ENCODE measurements around the gene TMCC3.
"Not testable (repeated sequence)": the region's sequence is repeated elsewhere in the genome, so short reads cannot be mapped to it uniquely, and the experiment has no call there.

TMCC3 gene

GRCh38 chr12:94637390-94638113 is 12.8 kb downstream of the TMCC3 start:
- in situ Hi-C loops (cut with MboI; ENCODE audit: low sequenced_read_pairs) = no loop called here

GRCh38 chr12:94636462-94637085 is 13.8 kb downstream of the TMCC3 start:
- in situ Hi-C loops (cut with MboI; ENCODE audit: low sequenced_read_pairs) = no loop called here

- in situ Hi-C loops (cut with MboI; ENCODE audit: low sequenced_read_pairs) = no loop called here
These were observed 15.6 kb downstream of the TMCC3 start for GRCh38 chr12:94634717-94635116.

GRCh38 chr12:94633401-94633800 is 17.0 kb downstream of the TMCC3 start:
- in situ Hi-C loops (cut with MboI; ENCODE audit: low sequenced_read_pairs) = no loop called here

- in situ Hi-C loops (cut with MboI; ENCODE audit: low sequenced_read_pairs) = no loop called here
These were observed 19.3 kb downstream of the TMCC3 start for GRCh38 chr12:94631058-94631457.

GRCh38 chr12:94628819-94629472 is 21.4 kb downstream of the TMCC3 start:
- in situ Hi-C loops (cut with MboI; ENCODE audit: low sequenced_read_pairs) = no loop called here

- in situ Hi-C loops (cut with MboI; ENCODE audit: low sequenced_read_pairs) = no loop called here
These were observed 22.0 kb downstream of the TMCC3 start for GRCh38 chr12:94628369-94628768.

GRCh38 chr12:94625531-94625930 is 24.8 kb downstream of the TMCC3 start:
- in situ Hi-C loops (cut with MboI; ENCODE audit: low sequenced_read_pairs) = no loop called here

GRCh38 chr12:94623161-94623920 is 27.0 kb downstream of the TMCC3 start:
- in situ Hi-C loops (cut with MboI; ENCODE audit: low sequenced_read_pairs) = no loop called here

- in situ Hi-C loops (cut with MboI; ENCODE audit: low sequenced_read_pairs) = no loop called here
These were observed 27.9 kb downstream of the TMCC3 start for GRCh38 chr12:94622475-94622874.

GRCh38 chr12:94621662-94622359 is 28.5 kb downstream of the TMCC3 start:
- in situ Hi-C loops (cut with MboI; ENCODE audit: low sequenced_read_pairs) = no loop called here

GRCh38 chr12:94620621-94621020 is 29.7 kb downstream of the TMCC3 start:
- in situ Hi-C loops (cut with MboI; ENCODE audit: low sequenced_read_pairs) = no loop called here

GRCh38 chr12:94618995-94619695 is 31.2 kb downstream of the TMCC3 start:
- in situ Hi-C loops (cut with MboI; ENCODE audit: low sequenced_read_pairs) = no loop called here

- in situ Hi-C loops (cut with MboI; ENCODE audit: low sequenced_read_pairs) = no loop called here
These were observed 33.3 kb downstream of the TMCC3 start for GRCh38 chr12:94617101-94617500.

- in situ Hi-C loops (cut with MboI; ENCODE audit: low sequenced_read_pairs) = no loop called here
These were observed 34.1 kb downstream of the TMCC3 start for GRCh38 chr12:94616203-94616729.

- in situ Hi-C loops (cut with MboI; ENCODE audit: low sequenced_read_pairs) = no loop called here
These were observed 34.8 kb downstream of the TMCC3 start for GRCh38 chr12:94615260-94616181.

GRCh38 chr12:94614288-94614721 is 36.1 kb downstream of the TMCC3 start:
- in situ Hi-C loops (cut with MboI; ENCODE audit: low sequenced_read_pairs) = no loop called here

GRCh38 chr12:94609917-94610443 is 40.4 kb downstream of the TMCC3 start:
- in situ Hi-C loops (cut with MboI; ENCODE audit: low sequenced_read_pairs) = no loop called here

- in situ Hi-C loops (cut with MboI; ENCODE audit: low sequenced_read_pairs) = not testable (repeated sequence)
These were observed 43.5 kb downstream of the TMCC3 start for GRCh38 chr12:94606810-94607209.
